Breast epithelium (tissue), 4 donors: ENCODE results near the gene PRF1. TPM values are rescaled to one million over a fixed set of nuclear protein-coding genes. Genes with fewer than 3 reads are reported as not detected.
"Not testable (repeated sequence)": the region's sequence is repeated elsewhere in the genome, so short reads cannot be mapped to it uniquely, and the experiment has no call there.

Experiments
- DNase-seq, 2 donors: peaks; one replicate each; pipeline ENCODE4 v3.0.0-alpha.2; 2019; ENCODE audit warnings: low spot score in 2 of 2
- H3K27ac ChIP-seq, 2 donors: fragments of 200-600 bp; sonication (generic) in 1 of 2; one replicate each; pipeline ENCODE4 v1.5.1; 2016 to 2019; ENCODE audit warnings: mild to moderate bottlenecking in 1 of 2
- H3K27me3 ChIP-seq, 2 donors: fragments of 200-600 bp; sonication (generic) in 1 of 2; one replicate each; pipeline versions ENCODE4 v1.5.1 to v1.6.0; 2017 to 2019; ENCODE audit warnings: control low read depth in 1 of 2, mild to moderate bottlenecking in 1 of 2
- H3K36me3 ChIP-seq: fragments of 200-600 bp; one replicate; pipeline ENCODE4 v1.5.1; 2019
- H3K4me1 ChIP-seq, 2 donors: fragments of 200-600 bp; sonication (generic); one replicate each; pipeline ENCODE4 v1.5.1; 2016 to 2019; ENCODE audit warnings: control low read depth in 1 of 2
- H3K4me3 ChIP-seq, 3 donors: fragments of 200-600 bp; sonication (generic); 1 replicate in 2 of 3; 2 replicates in 1 of 3; pipeline ENCODE4 v1.5.1; 2016 to 2019; ENCODE audit warnings: mild to moderate bottlenecking in 3 of 3, moderate library complexity in 2 of 3
- H3K9me3 ChIP-seq, 2 donors: fragments of 200-600 bp; sonication (generic) in 1 of 2; one replicate each; pipeline ENCODE4 v1.5.1; 2016 to 2019; ENCODE audit warnings: control low read depth in 1 of 2
- POLR2A ChIP-seq: fragments of 450-650 bp; IDR thresholded peaks from one replicate; pipeline ENCODE4 v1.6.1; 2016; ENCODE audit warnings: antibody characterized with exemption, mild to moderate bottlenecking, moderate library complexity
- POLR2AphosphoS5 ChIP-seq, 3 donors: sonication (generic); formaldehyde crosslinking; IDR thresholded peaks; one replicate each; pipeline ENCODE4 v1.6.1; 2017; ENCODE audit warnings: antibody characterized with exemption in 3 of 3
- intact Hi-C: fragments of 100-400 bp; cut with DNase I; formaldehyde crosslinking; loops from one replicate; pipeline ENCODE4 v1.15.1; 2023; ENCODE audit warnings: low total_unique reads
- total RNA-seq, 3 donors: library from RNA; depleted of rRNA; stranded (reverse); fragments of >200 nt; gene quantifications; one replicate each; pipeline ENCODE4 v1.1.0, GENCODE V29; 2016
- TF ChIP-seq, protein P1 (sequence below), 3 donors: fragments of 450-650 bp; IDR thresholded peaks; one replicate each; pipeline ENCODE4 v1.5.1; 2016 to 2017; ENCODE audit warnings: antibody characterized with exemption in 3 of 3, mild to moderate bottlenecking in 3 of 3, moderate library complexity in 3 of 3

Gene PRF1
- total RNA-seq, 3 donors from 2014 or later, result 2.2 to 4.3 (median 2.2) TPM

DNA sequence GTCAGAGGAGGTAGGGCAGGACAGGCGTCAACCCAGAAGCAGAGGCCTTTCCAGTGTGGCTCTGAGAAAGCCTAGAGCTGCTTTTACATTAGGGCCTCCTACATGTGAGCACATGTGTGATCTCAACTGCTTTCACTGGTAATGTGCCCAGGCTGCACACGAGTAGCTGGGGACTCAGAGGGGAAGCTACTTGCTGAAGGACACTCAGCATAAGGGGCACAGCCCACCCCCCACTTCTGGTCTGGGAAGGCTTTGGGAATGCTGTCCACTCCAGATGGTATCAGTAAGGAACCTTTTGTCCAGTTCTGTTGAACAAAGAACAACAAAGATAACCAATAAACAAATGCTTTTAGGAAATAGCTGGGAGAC, 18.9 kb downstream of the PRF1 start:
- Histone ChIP-seq H3K27ac (no peak overlapping the region), H3K9me3 (no peaks in the 10 kb centered on the region), H3K4me1 (no peaks in the 10 kb centered on the region), H3K4me3 (no peak overlapping the region), H3K36me3 (no peaks in the 10 kb centered on the region), H3K27me3 (no peaks in the 10 kb centered on the region)
- intact Hi-C loops, result loop anchor here (10.0 kb wide), 1 partner anchor 619 kb away; no protein-coding TSS in a partner anchor
- no peak for DNase-seq
- TF ChIP-seq, protein P1, sequence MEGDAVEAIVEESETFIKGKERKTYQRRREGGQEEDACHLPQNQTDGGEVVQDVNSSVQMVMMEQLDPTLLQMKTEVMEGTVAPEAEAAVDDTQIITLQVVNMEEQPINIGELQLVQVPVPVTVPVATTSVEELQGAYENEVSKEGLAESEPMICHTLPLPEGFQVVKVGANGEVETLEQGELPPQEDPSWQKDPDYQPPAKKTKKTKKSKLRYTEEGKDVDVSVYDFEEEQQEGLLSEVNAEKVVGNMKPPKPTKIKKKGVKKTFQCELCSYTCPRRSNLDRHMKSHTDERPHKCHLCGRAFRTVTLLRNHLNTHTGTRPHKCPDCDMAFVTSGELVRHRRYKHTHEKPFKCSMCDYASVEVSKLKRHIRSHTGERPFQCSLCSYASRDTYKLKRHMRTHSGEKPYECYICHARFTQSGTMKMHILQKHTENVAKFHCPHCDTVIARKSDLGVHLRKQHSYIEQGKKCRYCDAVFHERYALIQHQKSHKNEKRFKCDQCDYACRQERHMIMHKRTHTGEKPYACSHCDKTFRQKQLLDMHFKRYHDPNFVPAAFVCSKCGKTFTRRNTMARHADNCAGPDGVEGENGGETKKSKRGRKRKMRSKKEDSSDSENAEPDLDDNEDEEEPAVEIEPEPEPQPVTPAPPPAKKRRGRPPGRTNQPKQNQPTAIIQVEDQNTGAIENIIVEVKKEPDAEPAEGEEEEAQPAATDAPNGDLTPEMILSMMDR (IDR thresholded peaks at IDR 0.05), result no peak
- TF ChIP-seq POLR2AphosphoS5 (IDR thresholded peaks at IDR 0.05), result no peak
- TF ChIP-seq POLR2A, result no peak

DNA sequence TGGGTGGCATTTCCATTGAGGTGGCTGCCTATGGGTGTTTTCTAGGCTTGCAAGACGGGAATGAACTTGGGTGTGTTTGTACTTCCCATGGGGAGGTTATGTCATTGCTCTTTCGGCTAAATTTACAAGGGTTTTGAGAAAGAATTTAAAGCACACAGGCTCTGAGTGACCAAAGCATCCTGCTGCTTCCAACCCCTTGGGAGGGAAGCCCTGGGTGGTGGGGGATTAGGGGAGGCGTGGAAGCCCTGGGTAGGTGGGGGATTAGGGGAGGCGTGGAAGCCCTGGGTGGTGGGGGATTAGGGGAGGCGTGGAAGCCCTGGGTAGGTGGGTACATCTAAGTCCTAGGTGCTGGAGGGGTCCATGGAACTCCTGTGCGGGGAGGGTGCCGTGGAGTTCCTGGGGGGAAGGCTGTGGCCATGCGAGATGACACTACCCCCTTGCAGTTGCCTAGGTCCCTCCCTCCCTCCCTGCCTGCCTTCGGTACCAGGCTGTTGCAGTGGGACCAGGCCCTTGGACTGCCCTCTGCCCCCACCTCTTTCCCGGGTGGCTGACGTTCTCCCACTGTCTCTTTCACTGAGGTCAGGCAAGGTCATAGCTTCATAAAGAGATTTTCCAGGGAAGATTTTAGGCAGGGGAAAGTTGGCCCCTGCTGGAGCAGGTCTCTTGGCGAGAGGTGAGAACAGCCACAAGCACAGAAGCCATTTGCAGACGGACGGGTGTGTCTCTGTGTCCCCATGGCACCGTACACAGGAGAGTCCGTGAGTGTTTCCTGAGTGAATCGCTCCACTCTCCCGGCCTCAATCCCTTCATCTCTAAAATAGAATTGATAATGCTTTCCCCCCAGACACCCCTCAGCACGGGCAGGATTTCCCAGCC, 19.5 kb downstream of the PRF1 start:
- intact Hi-C loops, result loop anchor here (10.0 kb wide), 1 partner anchor 618 kb away; no protein-coding TSS in a partner anchor
- DNase-seq, result no peak

DNA sequence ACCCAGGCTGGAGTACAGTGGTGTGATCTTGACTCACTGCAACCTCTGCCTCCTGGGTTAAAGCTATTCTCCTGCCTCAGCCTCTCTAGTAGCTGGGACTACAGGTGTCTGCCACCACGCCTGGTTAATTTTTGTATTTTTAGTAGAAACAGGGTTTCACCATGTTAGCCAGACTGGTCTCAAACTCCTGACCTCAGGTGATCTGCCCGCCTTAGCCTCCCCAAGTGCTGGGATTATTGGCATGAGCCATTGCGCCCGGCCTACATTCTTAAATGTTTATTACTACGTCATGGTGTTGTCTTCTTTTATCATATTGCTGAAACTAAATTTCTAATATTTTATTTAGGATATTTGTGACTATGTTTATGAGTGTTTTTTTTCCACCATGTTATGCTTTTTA, 21.4 kb downstream of the PRF1 start:
- H3K36me3 ChIP-seq, H3K9me3 ChIP-seq, H3K27ac ChIP-seq, H3K4me1 ChIP-seq, DNase-seq, H3K27me3 ChIP-seq, H3K4me3 ChIP-seq: not testable (repeated sequence)
- intact Hi-C loops, result loop anchor here (10.0 kb wide), 1 partner anchor 616 kb away; no protein-coding TSS in a partner anchor

More for the DNA sequence above, 19.5 kb downstream of the PRF1 start:
- no peaks in the 10 kb centered on the region for H3K36me3 ChIP-seq
- H3K9me3 ChIP-seq, result no peaks in the 10 kb centered on the region
- H3K27ac ChIP-seq, result no peak overlapping the region
- H3K4me1 ChIP-seq, result no peaks in the 10 kb centered on the region
- TF ChIP-seq POLR2AphosphoS5 (IDR thresholded peaks at IDR 0.05) (no peak), POLR2A (no peak)
- TF ChIP-seq, protein P1 (IDR thresholded peaks at IDR 0.05), result no peak
- no peaks in the 10 kb centered on the region for H3K27me3 ChIP-seq
- no peak overlapping the region for H3K4me3 ChIP-seq

DNA sequence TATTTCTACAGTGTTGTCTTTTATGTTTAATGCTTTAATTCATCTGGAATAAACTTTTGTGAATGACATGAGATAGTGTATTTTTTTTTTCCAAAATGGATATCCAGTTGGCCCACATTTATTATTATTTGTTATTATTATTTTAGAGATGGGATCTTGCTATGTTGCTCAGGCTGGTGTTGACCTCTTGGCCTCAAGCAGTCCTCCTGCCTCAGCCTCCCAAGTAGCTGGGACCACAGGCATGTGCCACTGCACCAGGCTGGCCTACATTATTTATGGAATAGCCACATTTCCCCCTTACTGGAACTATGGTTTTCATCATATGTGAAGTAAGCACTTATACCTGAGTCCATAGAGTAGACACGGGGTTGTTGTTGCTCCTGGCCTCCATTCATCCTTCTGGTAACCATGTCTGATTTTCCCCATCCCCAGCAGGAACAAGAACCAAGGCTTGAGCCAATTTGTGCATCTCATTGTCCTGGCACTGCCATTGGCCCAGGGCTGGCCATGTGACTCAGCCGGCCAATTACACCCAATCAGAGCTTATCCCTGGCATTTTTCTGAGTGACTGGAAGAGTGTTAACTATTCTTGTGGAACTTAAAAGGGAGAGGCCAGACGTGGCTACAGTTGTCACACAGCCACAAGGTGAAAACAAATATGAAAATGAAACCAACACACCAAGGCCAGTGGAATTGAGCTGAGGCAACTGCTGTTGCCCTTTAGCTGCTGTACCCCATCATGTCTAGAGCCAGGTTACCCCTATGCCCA, 23.1 kb downstream of the PRF1 start:
- H3K4me1 ChIP-seq, result no peaks in the 10 kb centered on the region
- TF ChIP-seq POLR2AphosphoS5 (IDR thresholded peaks at IDR 0.05), result no peak
- TF ChIP-seq POLR2A, result no peak
- TF ChIP-seq, protein P1 (IDR thresholded peaks at IDR 0.05), result no peak
- H3K27me3 ChIP-seq, result no peaks in the 10 kb centered on the region
- H3K27ac ChIP-seq, result no peak overlapping the region
- no peak for DNase-seq
- H3K4me3 ChIP-seq, result no peak overlapping the region
- intact Hi-C loops, result loop anchor here (10.0 kb wide), 1 partner anchor 615 kb away; no protein-coding TSS in a partner anchor
- H3K36me3 ChIP-seq, result no peaks in the 10 kb centered on the region
- H3K9me3 ChIP-seq, result no peaks in the 10 kb centered on the region

DNA sequence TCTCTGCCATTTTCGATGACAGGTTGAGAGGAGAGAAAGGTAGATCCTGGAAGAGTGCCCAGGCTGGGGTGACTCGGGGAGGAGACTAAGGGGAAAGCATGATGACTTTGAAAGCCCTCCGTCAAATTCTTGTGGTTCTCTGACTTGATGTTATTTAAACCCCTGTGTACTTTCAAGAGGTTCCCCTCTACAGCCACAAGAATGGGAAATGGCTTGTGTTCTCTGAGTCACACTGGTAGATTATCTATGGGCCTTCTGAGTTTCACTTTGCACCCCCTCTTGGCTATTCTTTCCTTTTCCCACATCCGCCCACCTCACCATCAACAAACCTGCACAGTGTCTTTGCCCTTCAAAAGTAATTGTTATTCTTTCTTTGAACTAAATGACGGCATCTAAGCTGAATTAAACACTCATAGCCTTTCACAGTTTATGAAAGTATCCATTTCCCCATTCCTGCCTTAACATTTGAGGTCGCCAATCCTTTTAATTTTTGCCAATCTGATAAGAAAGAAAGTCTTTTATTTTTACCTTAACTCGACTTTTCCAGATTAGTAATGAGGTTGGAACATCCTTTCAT, 24.1 kb downstream of the PRF1 start:
- Histone ChIP-seq H3K27ac (no peak overlapping the region), H3K36me3 (no peaks in the 10 kb centered on the region), H3K9me3 (no peaks in the 10 kb centered on the region), H3K27me3 (no peaks in the 10 kb centered on the region), H3K4me3 (no peak overlapping the region), H3K4me1 (no peaks in the 10 kb centered on the region)
- intact Hi-C loops, result no loop called here
- no peak for DNase-seq
- no peak for TF ChIP-seq POLR2AphosphoS5 (IDR thresholded peaks at IDR 0.05)
- TF ChIP-seq, protein P1 (IDR thresholded peaks at IDR 0.05), result no peak
- TF ChIP-seq POLR2A, result no peak
